ENCODE data around the gene PDE4B.
"Not testable (repeated sequence)": the region's sequence is repeated elsewhere in the genome, so short reads cannot be mapped to it uniquely, and the experiment has no call there.

PDE4B gene

DNA sequence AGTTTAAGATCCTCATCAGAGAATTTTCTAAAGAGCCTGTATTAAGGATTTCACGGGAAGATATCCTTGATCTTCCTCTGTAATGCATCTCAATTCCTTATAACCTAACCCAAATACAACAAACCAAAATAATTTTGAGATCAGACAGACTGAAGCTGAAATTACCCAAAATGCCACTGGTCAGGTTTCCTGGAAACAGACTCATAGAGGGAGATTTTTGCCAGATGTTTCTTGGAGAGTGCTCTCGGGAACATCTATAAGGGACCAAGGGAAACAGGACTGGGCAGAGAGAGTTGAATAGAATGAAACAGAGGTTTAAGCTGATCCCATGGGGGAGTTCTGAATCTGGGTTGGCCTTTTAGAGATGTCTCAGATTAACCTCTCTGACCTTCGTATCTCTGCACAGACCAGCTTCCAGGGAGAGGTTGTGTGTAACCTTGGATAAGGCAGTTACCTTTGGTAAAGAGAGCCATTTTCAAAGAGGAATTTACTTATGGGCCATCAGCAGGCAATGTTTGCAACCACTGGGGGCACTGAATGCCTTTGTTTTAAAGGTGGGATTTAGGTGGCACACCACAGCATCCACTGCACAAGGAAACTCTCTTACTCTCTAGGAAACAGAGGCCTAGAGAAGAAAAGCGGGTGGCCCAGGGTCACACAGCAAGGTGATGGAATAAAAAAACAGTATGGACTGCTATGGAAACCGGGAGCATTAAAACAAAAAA lies 610.5 kb downstream of the PDE4B start:
- no peak for DNase-seq

DNA sequence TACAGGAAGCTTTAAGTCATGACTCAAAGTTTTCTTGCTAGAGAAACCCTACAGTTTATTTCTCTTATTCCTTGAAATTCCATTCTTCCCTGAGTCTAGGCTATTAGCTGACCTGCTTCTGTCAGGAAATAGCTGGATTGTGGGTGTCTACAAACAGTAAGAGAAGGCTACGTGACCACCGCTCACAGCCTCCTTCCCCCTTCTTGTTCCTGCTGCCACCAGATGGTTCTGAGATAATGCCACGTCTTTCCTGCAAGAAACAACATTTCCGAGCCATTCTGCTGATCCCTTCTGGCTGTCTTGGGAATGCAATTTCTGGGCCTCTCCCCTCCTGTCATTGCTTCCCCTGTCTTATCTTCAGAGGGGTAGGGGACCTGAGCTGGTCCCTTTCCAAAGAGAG lies 612.4 kb downstream of the PDE4B start:
- DNase-seq = no peak

- not testable (repeated sequence) for DNase-seq
Observed at GRCh38 chr1:66411449-66411848, 618.8 kb downstream of the PDE4B start.

GRCh38 chr1:66412704-66413103 lies 620.0 kb downstream of the PDE4B start:
- no peak for DNase-seq

- no peak for DNase-seq
Observed at GRCh38 chr1:66413136-66413837, 620.6 kb downstream of the PDE4B start.

DNA sequence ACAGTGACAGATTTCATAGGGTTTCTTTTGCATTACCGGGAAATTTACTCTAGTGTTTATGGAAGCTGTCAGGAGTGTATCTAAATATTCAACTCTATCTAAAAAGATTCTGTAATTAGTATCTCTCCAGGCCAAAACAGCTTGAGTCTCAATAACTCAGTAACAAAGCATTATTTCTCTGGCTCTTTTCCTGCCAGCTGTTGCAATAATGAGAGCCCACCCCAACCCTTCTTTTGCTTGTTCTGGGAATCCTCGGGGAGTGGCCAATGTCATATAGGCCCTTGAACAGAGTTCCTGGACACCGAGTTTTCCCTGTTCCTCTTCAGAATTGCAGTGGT lies 621.1 kb downstream of the PDE4B start:
- no peak for DNase-seq

- no peak for DNase-seq
Observed at GRCh38 chr1:66415281-66415680, 622.6 kb downstream of the PDE4B start.

GRCh38 chr1:66415866-66416265 lies 623.2 kb downstream of the PDE4B start:
- DNase-seq = no peak

GRCh38 chr1:66416295-66416694 lies 623.6 kb downstream of the PDE4B start:
- no peak for DNase-seq

- DNase-seq = no peak
Observed at GRCh38 chr1:66418021-66418420, 625.3 kb downstream of the PDE4B start.

DNA sequence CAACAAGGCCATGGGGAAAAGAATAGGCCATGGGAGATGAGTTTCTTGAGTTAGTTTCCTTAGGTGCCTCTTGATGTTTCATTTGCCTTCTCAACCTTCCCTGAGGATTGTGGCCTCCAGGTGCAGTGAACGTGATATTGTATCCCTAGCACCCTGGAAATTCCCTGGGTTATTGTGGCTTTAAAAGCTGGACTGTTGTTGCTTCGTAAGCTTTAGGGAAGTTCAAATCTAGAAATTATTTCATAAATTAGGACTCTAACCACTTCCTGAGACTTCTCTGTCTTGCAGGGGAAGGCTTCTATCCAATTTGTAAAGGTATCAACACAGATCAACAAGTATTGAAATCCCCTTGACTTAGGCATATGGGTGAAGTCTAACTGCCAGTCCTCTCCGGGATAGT lies 627.5 kb downstream of the PDE4B start:
- DNase-seq = not testable (repeated sequence)

GRCh38 chr1:66420906-66421305 lies 628.2 kb downstream of the PDE4B start:
- not testable (repeated sequence) for DNase-seq

GRCh38 chr1:66422804-66423203 lies 630.1 kb downstream of the PDE4B start:
- DNase-seq = no peak
